GM18505 (cell line): ENCODE results near the gene CALU.
A peak's percentile ranks its signal among the peaks of the same experiment; 100 is the strongest.

Experiments
- ATAC-seq: cut with Tn5 transposase; IDR thresholded peaks from one replicate; pipeline ENCODE4 v1.9.1; 2021; ENCODE audit not compliant: unreplicated experiment
- POLR2A ChIP-seq: IDR thresholded peaks from 4 replicates; pipeline ENCODE4 v1.6.1; 2011; ENCODE audit warnings: borderline replicate concordance; ENCODE audit not compliant: insufficient read depth, insufficient read length; ENCODE audit errors: extremely low read depth

Gene CALU

GRCh38 chr7:128739048-128739962 lies at the start of gene CALU:
TSS of gene CALU (plus strand) at chr7:128739359. CDS start at chr7:128748584, 9,225 bp downstream.
- peak; percentile 99 for ATAC-seq
- peak; percentile 94 for TF ChIP-seq POLR2A

- ATAC-seq: no peak
- no peak for TF ChIP-seq POLR2A
Measured at GRCh38 chr7:128691227-128691626, 47.9 kb upstream of the CALU start.

GRCh38 chr7:128692623-128693270 lies 46.4 kb upstream of the CALU start:
- no peak for ATAC-seq
- no peak for TF ChIP-seq POLR2A

DNA sequence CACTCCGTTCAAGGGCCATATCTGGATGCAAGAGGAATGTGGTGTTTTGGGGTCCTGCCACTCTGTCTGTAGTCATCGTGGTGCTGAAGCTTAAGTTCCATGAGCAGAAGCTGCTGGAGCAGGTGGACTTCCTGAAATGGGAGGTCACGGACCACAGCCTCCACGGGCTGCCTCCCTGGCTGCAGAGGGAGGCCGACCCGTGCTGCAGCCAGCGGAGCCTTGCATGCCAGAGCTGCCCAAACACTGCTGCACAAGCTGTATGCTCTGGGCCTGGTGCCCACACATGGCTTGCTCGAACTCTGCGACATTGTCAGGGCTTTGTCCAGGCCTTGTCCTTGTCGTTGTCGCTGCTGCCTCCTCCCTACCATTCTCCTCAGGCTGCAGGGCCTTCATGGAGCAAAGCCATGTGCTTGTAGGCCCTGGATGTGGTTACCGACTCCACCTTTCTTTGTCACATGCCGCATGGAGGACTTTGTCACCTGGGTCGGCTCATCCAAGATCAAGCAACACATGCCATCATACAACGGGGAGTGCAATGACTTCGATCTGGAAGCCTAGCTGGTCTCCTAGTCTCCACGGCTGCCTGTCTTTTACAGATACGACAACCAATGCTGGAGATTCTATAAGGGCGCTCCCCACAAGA lies 45.7 kb upstream of the CALU start:
- no peak for TF ChIP-seq POLR2A
- no peak for ATAC-seq

- no peak for ATAC-seq
- no peak for TF ChIP-seq POLR2A
Measured at GRCh38 chr7:128694738-128695137, 44.4 kb upstream of the CALU start.

GRCh38 chr7:128697302-128697905 lies 41.8 kb upstream of the CALU start:
- no peak for TF ChIP-seq POLR2A
- ATAC-seq: no peak

- no peak for TF ChIP-seq POLR2A
- ATAC-seq: no peak
Measured at GRCh38 chr7:128699196-128699712, 39.9 kb upstream of the CALU start.

GRCh38 chr7:128699895-128700294 lies 39.3 kb upstream of the CALU start:
- no peak for ATAC-seq
- no peak for TF ChIP-seq POLR2A

- no peak for ATAC-seq
- no peak for TF ChIP-seq POLR2A
Measured at GRCh38 chr7:128701062-128701785, 37.9 kb upstream of the CALU start.

DNA sequence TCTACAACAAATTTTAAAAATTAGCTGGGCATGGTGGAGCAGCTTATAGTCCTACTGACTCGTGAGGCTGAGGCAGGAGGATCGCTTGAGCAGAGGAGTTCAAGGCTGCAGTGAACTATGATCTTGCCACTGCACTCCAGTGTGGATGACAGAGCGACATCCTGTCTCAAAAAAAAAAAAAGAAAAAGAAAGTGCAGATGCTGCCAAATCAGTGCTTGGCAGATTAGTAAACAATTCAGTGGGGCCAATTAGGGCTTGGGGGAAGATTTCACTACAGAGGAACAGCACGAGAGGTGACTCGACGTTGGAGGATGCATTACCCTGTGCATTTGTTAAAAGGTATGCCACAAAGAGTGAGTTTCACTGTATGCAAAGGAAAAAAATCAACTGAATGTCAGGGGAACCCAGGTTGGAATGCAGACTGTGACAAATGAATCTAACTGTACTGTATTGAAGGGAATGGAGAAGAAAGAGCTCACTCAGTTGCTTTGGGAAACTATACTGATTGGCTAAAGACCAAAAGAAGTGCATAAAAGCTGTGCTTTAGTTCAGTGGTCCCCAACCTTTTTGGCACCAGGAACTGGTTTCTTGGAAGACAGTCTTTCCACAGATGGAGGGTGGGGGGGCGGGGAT lies 35.4 kb upstream of the CALU start:
- no peak for ATAC-seq

DNA sequence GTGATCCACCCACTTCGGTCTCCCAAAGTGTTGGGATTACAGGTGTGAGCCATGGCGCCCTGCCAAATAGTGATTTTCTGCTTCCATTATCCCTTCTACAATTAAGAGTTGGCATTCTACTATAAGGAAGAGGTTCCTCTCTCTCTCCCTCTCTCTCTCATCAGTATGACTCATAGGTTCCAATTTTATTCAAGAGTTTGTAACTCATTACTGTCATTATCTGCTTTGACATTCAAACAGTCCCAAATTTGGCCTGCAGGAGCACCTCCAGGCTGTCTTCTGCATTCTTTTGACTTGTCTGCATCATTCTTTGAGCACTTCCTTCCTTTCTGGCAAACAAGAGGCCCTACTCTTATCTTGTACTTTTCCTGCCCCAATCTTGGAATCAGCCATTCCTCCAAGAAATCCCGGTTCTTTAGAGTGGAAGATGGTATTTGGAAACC lies 33.2 kb upstream of the CALU start:
- no peak for TF ChIP-seq POLR2A
- no peak for ATAC-seq

More for the DNA sequence above, 35.4 kb upstream of the CALU start:
- no peak for TF ChIP-seq POLR2A

DNA sequence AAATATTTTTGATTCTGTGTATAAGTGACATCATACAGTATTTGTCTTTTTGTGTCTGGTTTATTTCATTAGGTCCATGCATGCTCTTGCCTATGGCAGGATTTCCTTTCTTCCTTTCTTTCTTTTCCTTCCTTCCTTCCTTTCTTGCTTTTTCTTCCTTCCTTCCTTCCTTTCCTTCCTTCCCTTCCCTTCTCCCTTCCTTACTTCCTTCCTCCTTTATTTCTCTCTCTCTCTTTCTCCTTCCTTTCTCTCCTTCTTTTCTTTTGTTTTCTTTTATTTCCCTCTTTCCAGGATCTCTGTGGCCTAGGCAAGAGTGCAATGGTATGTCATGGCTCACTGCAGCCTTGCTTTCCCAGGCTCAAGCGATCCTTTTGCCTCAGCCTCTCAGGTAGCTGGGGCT lies 31.4 kb upstream of the CALU start:
- TF ChIP-seq POLR2A: no peak
- no peak for ATAC-seq
